Endothelial cell of umbilical vein (primary cell): ENCODE measurements around the gene ODF2L. TPM values are rescaled to one million over a fixed set of nuclear protein-coding genes. Genes with fewer than 3 reads are reported as not detected.

Source experiments
- BruUV-seq: library from RNA; stranded (reverse); fragments of 400-500 nt; replicated peaks from 2 replicates; lab custom pipeline; 2021; lab: Mats Ljungman, UMichigan
- CTCF ChIA-PET: fragments of 300-600, 350-600 bp; sonication (Branson Sonifier 250); formaldehyde crosslinking; loops from one replicate; lab custom pipeline; 2021; ENCODE audit warnings: antibody characterized with exemption, inconsistent platforms; lab: Charles Lee
- POLR2A ChIA-PET: fragments of 300-600, 350-600 bp; sonication (Branson Sonifier 250); formaldehyde crosslinking; loops from one replicate; lab custom pipeline; 2021; ENCODE audit warnings: antibody characterized with exemption, inconsistent platforms; lab: Charles Lee
- DNase-seq: peaks from one replicate; pipeline ENCODE4 v3.0.0-alpha.2; 2011; ENCODE audit warnings: low read depth, low spot score
- FAIRE-seq: peaks from 2 replicates; lab custom pipeline; 2011; peaks lifted over from hg19 to GRCh38; lab: Jason Lieb, UNC
- H2AFZ ChIP-seq: 2 replicates; pipeline ENCODE4 v1.6.0; 2012; ENCODE audit warnings: low read depth, low read length, control low read depth, inconsistent platforms
- H3K27ac ChIP-seq: 2 replicates; pipeline ENCODE4 v1.5.1; 2011; ENCODE audit warnings: low read depth, mild to moderate bottlenecking, control low read depth, low read length, moderate library complexity; ENCODE audit not compliant: insufficient read depth
- H3K27me3 ChIP-seq, 2 experiments: 2 replicates each; pipeline versions ENCODE4 v1.6.0 to v1.6.1; 2011; ENCODE audit warnings: low read length in 2 of 2, mixed read lengths in 1 of 2; ENCODE audit not compliant: control insufficient read depth in 2 of 2, insufficient read depth in 2 of 2
- H3K36me3 ChIP-seq, 2 experiments: 2 replicates in 1 of 2; 3 replicates in 1 of 2; pipeline ENCODE4 v1.5.1; 2011; ENCODE audit warnings: low read length in 2 of 2, mild to moderate bottlenecking in 1 of 2, moderate library complexity in 1 of 2; ENCODE audit not compliant: control insufficient read depth in 2 of 2, insufficient read depth in 2 of 2; ENCODE audit errors: extremely low read depth in 1 of 2
- H3K4me1 ChIP-seq: 3 replicates; pipeline ENCODE4 v1.5.1; 2011; ENCODE audit warnings: mild to moderate bottlenecking, low read length; ENCODE audit not compliant: control insufficient read depth, insufficient read depth; ENCODE audit errors: extremely low read depth
- H3K4me2 ChIP-seq: 2 replicates; pipeline ENCODE4 v1.6.1; 2011; ENCODE audit warnings: low read length, control low read depth, mixed read lengths; ENCODE audit not compliant: insufficient read depth
- H3K4me3 ChIP-seq, 3 experiments: fragments of 200-600 bp in 1 of 3; sonication (generic), shearing (Covaris generic) in 1 of 3; replicated peaks in 1 of 3; 2 replicates each; pipeline ENCODE4 v1.5.1; 2011 to 2016; ENCODE audit warnings: control low read depth in 3 of 3, low read length in 3 of 3, mild to moderate bottlenecking in 2 of 3, inconsistent platforms in 1 of 3, low read depth in 1 of 3, moderate library complexity in 1 of 3; ENCODE audit not compliant: insufficient read depth in 1 of 3
- H3K79me2 ChIP-seq: 2 replicates; pipeline ENCODE4 v1.6.0; 2012; ENCODE audit warnings: low read length, inconsistent platforms; ENCODE audit not compliant: control insufficient read depth, insufficient read depth
- H3K9ac ChIP-seq: replicated peaks from 2 replicates; pipeline ENCODE3; 2011; ENCODE audit warnings: low read length, control low read depth; ENCODE audit not compliant: insufficient read depth; ENCODE audit errors: extremely low read depth
- H3K9me1 ChIP-seq: replicated peaks from 3 replicates; pipeline ENCODE4 v1.6.0; 2011; ENCODE audit warnings: mild to moderate bottlenecking, low read length; ENCODE audit not compliant: control insufficient read depth, insufficient read depth; ENCODE audit errors: extremely low read depth
- H3K9me3 ChIP-seq: replicated peaks from 2 replicates; pipeline ENCODE4 v1.5.1; 2012; ENCODE audit warnings: low read length, inconsistent platforms; ENCODE audit not compliant: control insufficient read depth, insufficient read depth
- H4K20me1 ChIP-seq: replicated peaks from 2 replicates; pipeline ENCODE3; 2011; ENCODE audit warnings: mild to moderate bottlenecking, low read length; ENCODE audit not compliant: control insufficient read depth, insufficient read depth; ENCODE audit errors: extremely low read depth
- MYC ChIP-seq: IDR thresholded peaks from one replicate; pipeline ENCODE4 v1.6.1; 2011; ENCODE audit warnings: mild to moderate bottlenecking, low read depth, low read length
- POLR2AphosphoS5 ChIP-seq: IDR thresholded peaks from 2 replicates; pipeline ENCODE4 v1.6.1; 2012; ENCODE audit warnings: low read depth, mild to moderate bottlenecking, control low read depth, low read length, moderate library complexity; ENCODE audit not compliant: insufficient read depth
- dilution Hi-C: fragments of 300-500 bp; cut with MboI; formaldehyde crosslinking; loops from one replicate; pipeline ENCODE4 v1.15.0; 2019; ENCODE audit warnings: low sequenced_read_pairs; ENCODE audit not compliant: extremely low pct_ligation_motif_present
- intact Hi-C: fragments of 100-400 bp; cut with micrococcal nuclease; formaldehyde crosslinking; loops from one replicate; pipeline ENCODE4 v1.10.0; 2022
- polyA plus RNA-seq, 4 experiments: library from polyadenylated mRNA; depleted of rRNA in 3 of 4; stranded (reverse) in 3 of 4; unstranded in 1 of 4; fragments of >200 nt; gene quantifications; 2 replicates each; pipeline versions ENCODE4 v1.2.1 to v1.2.3, GENCODE V29; 2011 to 2012; ENCODE audit warnings: missing spikeins in 1 of 4
- total RNA-seq: library from RNA; stranded (reverse); gene quantifications from 2 replicates; pipeline ENCODE4 v1.2.3, GENCODE V29; 2021
- TF ChIP-seq, protein P1 (sequence below), 2 donors: IDR thresholded peaks; 1 replicate in 1 of 2; 2 replicates in 1 of 2; pipeline ENCODE4 v1.5.1; 2011; ENCODE audit warnings: low read length in 2 of 2, mild to moderate bottlenecking in 2 of 2, moderate library complexity in 2 of 2, control low read depth in 1 of 2, inconsistent platforms in 1 of 2, low read depth in 1 of 2; ENCODE audit not compliant: insufficient read depth in 1 of 2; ENCODE audit errors: extremely low read depth in 1 of 2

ODF2L gene
- total and polyA plus RNA-seq, 2 donors (not counting 3 experiments of a cell fraction or from before 2014, with no cell fraction given): 9.6 to 74.7 TPM

DNA sequence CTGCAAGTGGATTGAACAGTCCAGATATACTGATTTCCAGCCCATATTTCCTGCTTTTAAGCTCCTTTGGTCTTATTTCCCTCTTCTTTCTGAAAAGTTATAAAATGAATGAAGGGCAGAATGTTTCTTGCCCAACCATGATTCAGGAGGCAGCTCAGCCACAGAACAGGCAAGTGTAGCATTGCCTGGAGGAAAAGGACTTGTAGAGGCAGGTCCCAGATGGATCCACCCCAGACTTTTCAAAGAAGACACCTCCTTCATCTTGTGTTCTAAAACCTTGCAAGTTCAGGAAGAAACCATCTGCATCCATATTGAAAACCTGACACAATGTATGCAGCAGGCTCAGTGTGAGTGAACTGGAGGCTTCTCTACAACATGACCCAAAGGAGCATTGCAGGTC is 27.8 kb upstream of the ODF2L start, which contains the start of gene CLCA2:
TSS of gene CLCA2 (plus strand) at position 299 of the 400 bp plus-strand sequence. CDS start at position 376, 77 bp downstream.
- BruUV-seq: no TSS peak
- H3K4me3 ChIP-seq: no peak within 1 kb of the TSS
- H3K4me2 ChIP-seq: no peak within 1 kb of the TSS
- no peaks in the 10 kb centered on the region for H3K36me3 ChIP-seq
- dilution Hi-C loops: no loop called here
- no peak within 1 kb of the TSS for H2AFZ ChIP-seq
- DNase-seq (no peak), FAIRE-seq (no peak)
- no peak for TF ChIP-seq MYC
- H3K27me3 ChIP-seq: no peaks in the 10 kb centered on the region
- no peak within 1 kb of the TSS for H3K27ac ChIP-seq
- POLR2A ChIA-PET: no interaction called here
- no peak within 1 kb of the TSS for H3K9ac ChIP-seq
- CTCF ChIA-PET: interaction anchor here (1.2 kb wide), 1 partner anchor 18 kb away, joined by 3 read pairs; no protein-coding TSS in a partner anchor
- no peaks in the 10 kb centered on the region for H3K79me2 ChIP-seq
- no peaks in the 10 kb centered on the region for H4K20me1 ChIP-seq
- H3K4me1 ChIP-seq: peaks cover 4% of the 10 kb centered on the region
- intact Hi-C loops: no loop called here
- no peaks in the 10 kb centered on the region for H3K9me3 ChIP-seq
- H3K9me1 ChIP-seq: no peaks in the 10 kb centered on the region

GRCh38 chr1:86423473-86423872 is 27.4 kb upstream of the ODF2L start:
- H3K79me2 ChIP-seq: no peaks in the 10 kb centered on the region
- no peaks in the 10 kb centered on the region for H3K36me3 ChIP-seq
- BruUV-seq: no TSS peak
- H3K9me1 ChIP-seq: no peaks in the 10 kb centered on the region
- H3K4me3 ChIP-seq: no peak overlapping the region
- POLR2A ChIA-PET: no interaction called here
- no peaks in the 10 kb centered on the region for H3K27me3 ChIP-seq
- dilution Hi-C loops: no loop called here
- CTCF ChIA-PET: no interaction called here
- intact Hi-C loops: no loop called here
- DNase-seq (no peak), FAIRE-seq (no peak)
- no peak overlapping the region for H3K27ac ChIP-seq
- H3K9me3 ChIP-seq: no peaks in the 10 kb centered on the region
- H3K9ac ChIP-seq: no peak overlapping the region
- TF ChIP-seq, protein P1, sequence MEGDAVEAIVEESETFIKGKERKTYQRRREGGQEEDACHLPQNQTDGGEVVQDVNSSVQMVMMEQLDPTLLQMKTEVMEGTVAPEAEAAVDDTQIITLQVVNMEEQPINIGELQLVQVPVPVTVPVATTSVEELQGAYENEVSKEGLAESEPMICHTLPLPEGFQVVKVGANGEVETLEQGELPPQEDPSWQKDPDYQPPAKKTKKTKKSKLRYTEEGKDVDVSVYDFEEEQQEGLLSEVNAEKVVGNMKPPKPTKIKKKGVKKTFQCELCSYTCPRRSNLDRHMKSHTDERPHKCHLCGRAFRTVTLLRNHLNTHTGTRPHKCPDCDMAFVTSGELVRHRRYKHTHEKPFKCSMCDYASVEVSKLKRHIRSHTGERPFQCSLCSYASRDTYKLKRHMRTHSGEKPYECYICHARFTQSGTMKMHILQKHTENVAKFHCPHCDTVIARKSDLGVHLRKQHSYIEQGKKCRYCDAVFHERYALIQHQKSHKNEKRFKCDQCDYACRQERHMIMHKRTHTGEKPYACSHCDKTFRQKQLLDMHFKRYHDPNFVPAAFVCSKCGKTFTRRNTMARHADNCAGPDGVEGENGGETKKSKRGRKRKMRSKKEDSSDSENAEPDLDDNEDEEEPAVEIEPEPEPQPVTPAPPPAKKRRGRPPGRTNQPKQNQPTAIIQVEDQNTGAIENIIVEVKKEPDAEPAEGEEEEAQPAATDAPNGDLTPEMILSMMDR (IDR thresholded peaks at IDR 0.05; ENCODE audit: extremely low read depth in 1 of 2, insufficient read depth in 1 of 2, low read depth in 1 of 2, low read length in 2 of 2): no peak
- no peak for TF ChIP-seq POLR2AphosphoS5
- no peak overlapping the region for H3K4me2 ChIP-seq
- no peaks in the 10 kb centered on the region for H4K20me1 ChIP-seq
- H3K4me1 ChIP-seq: peaks cover 4% of the 10 kb centered on the region
- H2AFZ ChIP-seq: no peak overlapping the region
